NCI-H748 treated with DMSO at 0.1 percent for 48 hours (cell line): ENCODE data around the gene RPRD1B.

Experiments used
- DNase-seq: peaks from one replicate; lab custom pipeline; 2025; lab: John Stamatoyannopoulos, UW

Gene RPRD1B

DNA sequence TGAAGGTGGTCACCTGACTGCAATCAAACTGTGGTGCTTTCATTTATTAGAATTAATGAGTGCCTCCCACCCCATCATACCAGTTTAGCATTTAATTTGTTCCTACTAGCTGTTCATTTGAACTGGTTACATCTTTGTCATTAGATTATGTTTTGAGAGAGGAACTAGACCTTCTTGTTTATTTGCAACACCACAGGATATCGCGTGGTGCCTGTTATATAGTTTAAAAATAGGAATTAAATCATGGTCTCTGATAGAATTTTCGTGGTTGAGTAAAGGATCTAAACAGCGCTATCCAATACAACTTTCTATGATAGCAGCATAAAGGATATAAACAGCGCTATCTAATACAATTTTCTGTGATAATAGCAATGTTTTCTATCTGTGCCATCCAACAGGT lies 2.8 kb downstream of the RPRD1B start:
- no peak for DNase-seq

- no peak for DNase-seq
These were observed 6.7 kb downstream of the RPRD1B start for GRCh38 chr20:38040276-38040675.

- DNase-seq: no peak
These were observed 10.2 kb downstream of the RPRD1B start for GRCh38 chr20:38043512-38044300.

GRCh38 chr20:38044685-38045084 lies 11.1 kb downstream of the RPRD1B start:
- no peak for DNase-seq

DNA sequence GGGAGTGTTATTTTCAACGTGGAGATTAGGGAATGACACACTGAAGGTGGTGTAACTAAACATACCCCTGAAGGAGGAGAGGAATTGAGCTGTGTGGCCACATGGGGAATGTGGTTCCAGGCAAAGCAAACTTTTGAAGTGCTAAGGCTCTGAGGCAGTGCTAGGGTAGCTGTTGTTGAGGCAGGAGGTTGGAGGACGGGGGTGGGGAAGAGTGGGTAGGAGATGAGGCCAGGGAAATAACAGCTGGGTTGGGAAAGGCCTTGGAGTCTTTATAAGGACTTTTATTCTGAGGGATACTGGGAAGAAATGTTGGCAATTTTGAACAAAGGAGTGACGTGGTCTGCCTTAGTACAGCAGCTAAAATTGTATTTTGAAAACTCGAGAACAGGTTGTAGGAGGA lies 13.0 kb downstream of the RPRD1B start:
- no peak for DNase-seq

DNA sequence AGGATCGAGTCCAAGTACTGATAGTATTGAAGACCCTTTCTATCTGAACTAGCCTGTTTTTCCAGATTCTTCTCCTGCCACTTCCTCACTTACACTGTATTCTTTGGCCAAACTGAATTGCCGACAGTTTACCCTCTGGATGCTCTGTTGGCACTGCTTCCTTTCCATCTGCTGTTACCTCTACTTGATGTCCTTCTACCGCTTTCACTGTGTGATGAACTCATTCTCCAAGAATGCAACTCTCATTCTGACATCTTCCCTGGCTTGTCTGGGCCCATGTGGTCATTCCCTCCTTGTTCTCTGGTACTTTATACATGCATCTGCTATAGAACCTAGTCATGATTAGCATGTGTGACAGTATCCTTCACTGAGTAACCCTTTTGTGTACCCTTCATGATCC lies 16.3 kb downstream of the RPRD1B start:
- no peak for DNase-seq

DNA sequence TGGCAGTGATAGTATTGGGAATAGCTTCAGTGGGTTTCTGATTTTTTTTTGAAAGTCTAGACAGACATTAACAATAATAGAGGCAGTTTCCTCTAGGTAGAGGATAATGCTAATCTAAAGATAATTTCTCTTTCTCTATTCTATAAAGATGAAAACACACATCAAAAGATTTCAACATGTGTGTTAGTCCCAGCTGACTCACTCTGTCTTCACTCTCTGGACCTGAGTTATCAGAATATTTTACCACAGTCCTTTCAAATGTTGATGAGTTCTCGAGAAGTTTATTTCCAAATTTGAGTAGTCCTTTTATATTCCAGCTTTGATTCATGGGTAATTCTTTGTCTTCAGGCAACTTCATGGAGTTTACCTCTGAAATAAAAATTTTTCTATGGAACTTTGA lies 17.1 kb downstream of the RPRD1B start:
- no peak for DNase-seq

DNA sequence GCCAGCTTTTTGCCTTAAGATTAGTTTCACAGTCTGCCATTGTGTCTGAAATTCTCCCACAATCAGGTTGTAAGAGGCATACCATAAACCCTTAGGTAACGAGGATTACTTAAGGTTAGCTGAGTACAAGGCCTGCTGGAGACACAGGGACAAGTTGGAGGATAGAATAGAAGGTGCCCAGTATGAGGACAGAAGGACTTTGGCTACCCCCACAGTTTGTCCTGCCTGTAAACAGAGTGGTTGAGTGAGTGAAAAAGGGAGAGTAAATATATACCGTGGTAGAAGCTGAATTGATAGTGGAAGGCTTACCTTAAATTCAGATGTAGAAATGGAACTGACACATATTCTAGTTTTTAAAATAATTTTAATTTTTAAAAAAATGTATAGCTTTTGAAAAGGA lies 19.3 kb downstream of the RPRD1B start:
- no peak for DNase-seq

GRCh38 chr20:38054647-38055046 lies 21.1 kb downstream of the RPRD1B start:
- no peak for DNase-seq

- no peak for DNase-seq
These were observed 21.7 kb downstream of the RPRD1B start for GRCh38 chr20:38055294-38055693.

DNA sequence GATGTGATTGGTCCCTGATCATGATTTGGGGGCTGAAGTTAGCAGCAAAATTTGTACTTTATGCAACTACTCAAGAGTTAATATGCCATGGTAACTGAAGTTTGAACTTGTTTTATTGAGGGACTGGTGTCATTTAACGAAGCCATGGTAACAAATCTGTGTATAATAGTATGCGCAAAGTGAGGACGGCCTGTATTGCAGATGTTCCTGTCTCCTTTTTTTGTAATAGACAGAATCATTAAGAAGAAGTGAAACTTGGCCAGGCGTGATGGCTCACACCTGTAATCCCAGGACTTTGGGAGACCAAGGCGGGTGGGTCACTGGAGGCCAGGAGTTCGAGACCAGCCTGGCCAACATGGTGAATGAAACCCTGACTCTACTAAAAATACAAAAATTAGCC lies 22.3 kb downstream of the RPRD1B start:
- DNase-seq: no peak

- DNase-seq: peak; percentile 33
These were observed 23.9 kb downstream of the RPRD1B start for GRCh38 chr20:38057351-38057972.

DNA sequence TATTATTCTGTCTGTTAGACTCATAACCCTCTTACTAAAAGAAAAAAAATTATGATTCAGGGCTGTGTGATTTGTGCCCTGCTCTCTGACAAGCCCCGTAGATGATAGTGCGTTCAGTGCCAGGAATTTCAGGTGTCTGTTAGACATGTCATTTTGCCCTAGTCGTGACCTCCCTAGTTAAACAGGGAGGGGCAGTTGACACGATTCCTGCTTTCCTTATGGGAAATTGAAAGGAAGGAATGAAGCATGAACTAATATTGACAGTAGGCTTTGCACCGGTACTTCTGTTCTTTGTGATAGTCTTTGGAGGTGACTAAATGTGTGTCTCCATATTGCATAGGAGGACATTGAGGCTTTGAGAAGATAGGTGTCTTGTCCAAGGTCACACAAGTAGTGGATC lies 26.3 kb downstream of the RPRD1B start:
- no peak for DNase-seq

DNA sequence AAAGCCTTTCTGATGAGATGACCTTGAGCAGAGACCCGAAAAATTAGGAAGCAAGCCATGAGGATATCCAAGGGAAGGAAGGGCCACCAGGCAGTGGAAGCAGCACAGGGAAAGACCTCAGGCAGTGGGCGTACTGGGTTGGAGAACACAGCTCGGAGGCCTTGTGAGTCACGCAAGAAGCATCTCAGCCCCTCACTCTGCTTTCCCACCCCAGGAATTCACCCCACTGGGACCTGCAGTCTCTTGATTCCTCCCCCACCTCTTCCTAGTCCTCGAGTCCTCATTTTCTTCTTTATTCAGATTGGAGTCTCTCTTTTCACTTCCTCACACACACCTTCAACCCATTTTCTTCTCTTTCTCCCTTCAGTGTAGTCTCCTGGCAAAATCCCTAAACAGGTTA lies 27.0 kb downstream of the RPRD1B start:
- no peak for DNase-seq

GRCh38 chr20:38061109-38061508 lies 27.6 kb downstream of the RPRD1B start:
- no peak for DNase-seq

DNA sequence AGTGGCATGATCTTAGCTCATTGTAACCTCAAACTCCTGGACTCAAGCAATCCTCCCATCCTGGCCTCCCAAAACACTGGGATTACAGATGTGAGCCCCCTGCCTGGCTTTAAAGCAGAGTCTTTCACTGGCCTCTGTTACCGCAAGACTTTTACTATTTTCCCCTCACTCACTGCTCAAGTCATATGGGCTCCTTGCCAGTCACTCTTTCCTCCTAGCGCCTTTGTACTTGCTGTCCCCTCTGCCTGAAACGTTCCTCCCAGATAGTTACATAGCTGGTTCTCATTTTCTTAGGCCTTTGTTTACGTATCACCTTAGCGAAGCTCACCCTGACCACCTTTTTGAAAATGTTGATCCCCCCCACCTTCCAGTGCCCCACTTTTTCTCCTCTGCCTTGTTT lies 29.3 kb downstream of the RPRD1B start:
- no peak for DNase-seq

DNA sequence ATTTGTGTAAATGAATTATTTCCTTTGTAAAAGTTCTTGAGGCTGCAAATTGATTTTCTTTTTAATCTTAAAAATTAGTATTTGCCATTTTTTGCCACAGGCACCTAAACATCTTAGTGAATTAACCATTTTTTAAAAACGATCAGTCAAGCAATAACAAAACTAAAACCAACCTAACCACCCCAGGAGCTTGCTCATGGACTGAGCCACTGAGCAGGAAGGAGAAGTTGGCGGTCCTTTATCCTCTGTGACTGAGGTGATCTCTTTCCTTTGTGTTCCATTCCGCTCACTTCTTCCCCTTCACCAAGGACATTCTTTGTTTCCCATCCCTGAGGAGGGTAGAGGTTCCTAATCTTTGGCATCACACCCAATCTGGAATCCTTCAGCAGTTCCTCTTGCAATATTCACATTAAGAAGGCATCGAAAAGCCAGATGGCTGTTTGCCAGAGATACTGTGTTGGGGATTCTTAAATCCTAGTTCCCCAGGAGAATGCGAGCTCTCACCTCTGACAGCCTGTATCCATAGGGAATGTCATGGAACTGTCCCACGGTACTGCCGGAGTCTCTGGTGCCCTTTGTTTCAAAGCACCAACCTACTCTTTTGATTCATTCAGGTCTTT lies 30.5 kb downstream of the RPRD1B start:
- no peak for DNase-seq

DNA sequence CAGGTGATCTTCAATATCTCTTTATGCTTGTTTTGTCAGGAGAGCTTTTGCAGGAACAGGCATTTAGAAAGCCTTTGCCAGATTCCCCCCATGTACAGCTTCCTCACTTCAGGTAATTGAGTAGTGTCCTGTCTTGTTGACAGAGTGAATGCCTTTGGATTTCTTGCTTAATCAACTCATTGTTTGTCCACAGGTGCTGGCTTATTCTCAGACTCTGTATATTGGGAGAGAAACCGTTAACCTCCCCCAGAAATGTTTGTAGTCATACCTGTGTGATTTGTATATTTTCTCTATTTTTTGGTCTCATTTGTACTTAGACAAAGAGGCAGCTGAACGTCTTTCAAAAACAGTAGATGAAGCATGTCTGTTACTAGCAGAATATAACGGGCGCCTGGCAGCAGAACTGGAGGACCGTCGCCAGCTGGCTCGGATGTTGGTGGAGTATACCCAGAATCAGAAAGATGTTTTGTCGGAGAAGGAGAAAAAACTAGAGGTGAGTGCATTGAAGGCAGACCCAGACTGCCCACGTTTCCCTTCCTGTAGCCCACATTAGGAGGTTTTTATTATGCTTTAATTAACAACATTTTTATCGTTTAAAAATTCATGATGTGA lies 32.3 kb downstream of the RPRD1B start:
- no peak for DNase-seq

DNA sequence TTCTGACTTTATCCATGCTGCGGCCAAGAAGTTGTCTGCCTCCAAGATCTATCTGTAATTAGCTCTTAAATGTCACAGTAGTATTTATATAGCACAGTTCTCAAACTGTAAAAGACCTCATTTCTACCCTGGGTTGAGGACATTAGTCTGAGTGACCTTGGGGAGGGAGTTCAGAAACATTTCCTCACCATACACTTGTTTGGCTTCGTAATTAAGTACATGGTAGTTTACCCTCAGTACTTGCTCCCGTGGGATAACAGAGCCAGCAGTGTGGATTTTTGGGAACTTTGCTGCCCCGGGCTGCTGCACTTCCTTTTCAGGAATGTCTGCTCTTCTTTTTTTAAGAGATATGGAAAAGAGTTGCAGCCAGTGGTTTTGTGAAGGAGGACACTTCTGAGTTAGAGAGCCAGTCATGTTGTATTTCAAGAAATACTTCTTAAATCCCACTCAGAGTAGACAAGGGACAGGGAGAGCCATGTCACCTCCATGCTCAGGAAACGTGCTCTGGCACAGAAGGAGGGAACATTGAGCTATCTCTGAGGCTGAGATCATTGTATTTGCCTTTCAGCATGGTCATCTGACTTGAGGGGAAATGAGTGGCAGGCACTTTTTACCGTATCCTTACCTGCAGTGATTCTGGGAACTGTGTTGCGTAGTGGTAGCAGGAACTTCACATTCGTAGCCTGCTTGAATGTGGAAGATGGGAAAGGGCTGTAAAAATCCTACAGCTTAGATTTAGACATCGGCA lies 33.6 kb downstream of the RPRD1B start:
- DNase-seq: no peak

GRCh38 chr20:38067717-38068365 lies 34.3 kb downstream of the RPRD1B start:
- DNase-seq: no peak

GRCh38 chr20:38072898-38073297 lies 39.4 kb downstream of the RPRD1B start:
- DNase-seq: no peak
